Activated B cell treated with CpG ODN at 0.5 μM for 24 hours (primary cell): Measurements from ENCODE around the gene COX6B2. TPM values are rescaled to one million over a fixed set of nuclear protein-coding genes. Genes with fewer than 3 reads are reported as not detected.

Experiments used
- ATAC-seq: fragments of 200-7000 bp; cut with Tn5 transposase; one replicate; pipeline ENCODE4 v1.10.0; 2021; ENCODE audit warnings: low read depth, mild to moderate bottlenecking, moderate library complexity
- CTCF ChIA-PET: fragments of 350-600 bp; sonication (Branson Sonifier 250); formaldehyde crosslinking; loops from one replicate; lab custom pipeline; 2021; ENCODE audit warnings: antibody characterized with exemption; lab: Charles Lee
- POLR2A ChIA-PET: fragments of 350-600 bp; sonication (Branson Sonifier 250); formaldehyde crosslinking; loops from one replicate; lab custom pipeline; 2021; ENCODE audit warnings: antibody characterized with exemption; lab: Charles Lee
- DNase-seq: peaks from one replicate; pipeline ENCODE4 v3.0.0; 2022
- H3K27ac Mint-ChIP-seq: one replicate; pipeline ENCODE4 v1.8.0; 2020; ENCODE audit warnings: mixed read lengths
- H3K27me3 Mint-ChIP-seq: one replicate; pipeline ENCODE4 v1.8.0; 2021; ENCODE audit warnings: mixed read lengths
- H3K36me3 Mint-ChIP-seq: one replicate; pipeline ENCODE4 v1.8.0; 2021; ENCODE audit warnings: low read depth, mixed read lengths
- H3K4me1 Mint-ChIP-seq: one replicate; pipeline ENCODE4 v1.8.0; 2021; ENCODE audit warnings: mixed read lengths
- H3K4me3 Mint-ChIP-seq: one replicate; pipeline ENCODE4 v1.8.0; 2020; ENCODE audit warnings: mild to moderate bottlenecking, mixed read lengths
- H3K9me3 Mint-ChIP-seq: one replicate; pipeline ENCODE4 v1.8.0; 2020; ENCODE audit warnings: mixed read lengths
- intact Hi-C: fragments of 100-400 bp; cut with micrococcal nuclease; formaldehyde crosslinking; loops from one replicate; pipeline ENCODE4 v1.15.1; 2024
- total RNA-seq: library from RNA; stranded (reverse); gene quantifications from 2 replicates; pipeline ENCODE4 v1.2.3, GENCODE V29; 2022
- TF ChIP-seq, protein P1 (sequence below): fragments of 200-600 bp; IDR thresholded peaks from one replicate; pipeline ENCODE4 v1.8.0; 2022; ENCODE audit warnings: antibody characterized with exemption, mild to moderate bottlenecking

The COX6B2 gene
- total RNA-seq, 1 donor from 2014 or later = not detected

- peaks cover 24% of the 10 kb centered on the region for H3K27me3 Mint-ChIP-seq
- H3K4me1 Mint-ChIP-seq = no peaks in the 10 kb centered on the region
- intact Hi-C loops = no loop called here
- TF ChIP-seq, protein P1, sequence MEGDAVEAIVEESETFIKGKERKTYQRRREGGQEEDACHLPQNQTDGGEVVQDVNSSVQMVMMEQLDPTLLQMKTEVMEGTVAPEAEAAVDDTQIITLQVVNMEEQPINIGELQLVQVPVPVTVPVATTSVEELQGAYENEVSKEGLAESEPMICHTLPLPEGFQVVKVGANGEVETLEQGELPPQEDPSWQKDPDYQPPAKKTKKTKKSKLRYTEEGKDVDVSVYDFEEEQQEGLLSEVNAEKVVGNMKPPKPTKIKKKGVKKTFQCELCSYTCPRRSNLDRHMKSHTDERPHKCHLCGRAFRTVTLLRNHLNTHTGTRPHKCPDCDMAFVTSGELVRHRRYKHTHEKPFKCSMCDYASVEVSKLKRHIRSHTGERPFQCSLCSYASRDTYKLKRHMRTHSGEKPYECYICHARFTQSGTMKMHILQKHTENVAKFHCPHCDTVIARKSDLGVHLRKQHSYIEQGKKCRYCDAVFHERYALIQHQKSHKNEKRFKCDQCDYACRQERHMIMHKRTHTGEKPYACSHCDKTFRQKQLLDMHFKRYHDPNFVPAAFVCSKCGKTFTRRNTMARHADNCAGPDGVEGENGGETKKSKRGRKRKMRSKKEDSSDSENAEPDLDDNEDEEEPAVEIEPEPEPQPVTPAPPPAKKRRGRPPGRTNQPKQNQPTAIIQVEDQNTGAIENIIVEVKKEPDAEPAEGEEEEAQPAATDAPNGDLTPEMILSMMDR = no peak
- H3K36me3 Mint-ChIP-seq = no peaks in the 10 kb centered on the region
- ChIA-PET CTCF (no interaction called here), POLR2A (no interaction called here)
- H3K9me3 Mint-ChIP-seq = no peaks in the 10 kb centered on the region
- no peak for DNase-seq
- H3K4me3 Mint-ChIP-seq = no peak overlapping the region
- H3K27ac Mint-ChIP-seq = no peak overlapping the region
- no peak for ATAC-seq
Measured at GRCh38 chr19:55319785-55320184, 34.7 kb downstream of the COX6B2 start.

GRCh38 chr19:55316646-55317045 is 37.9 kb downstream of the COX6B2 start:
- ChIA-PET CTCF (no interaction called here), POLR2A (no interaction called here)
- no peak overlapping the region for H3K27ac Mint-ChIP-seq

GRCh38 chr19:55315956-55316525 is 38.5 kb downstream of the COX6B2 start:
- intact Hi-C loops = no loop called here
- TF ChIP-seq, protein P1 = no peak
- ChIA-PET POLR2A (interaction anchor here (0.7 kb wide), 1 partner anchor 37 kb away, joined by 3 read pairs; no protein-coding TSS in a partner anchor), CTCF (no interaction called here)
- Mint-ChIP-seq H3K9me3 (no peaks in the 10 kb centered on the region), H3K27me3 (peaks cover 6% of the 10 kb centered on the region), H3K4me3 (no peak overlapping the region), H3K36me3 (no peaks in the 10 kb centered on the region), H3K27ac (no peak overlapping the region), H3K4me1 (no peaks in the 10 kb centered on the region)
- ATAC-seq (no peak), DNase-seq (no peak)

More at GRCh38 chr19:55316646-55317045, 37.9 kb downstream of the COX6B2 start:
- intact Hi-C loops = no loop called here
- H3K36me3 Mint-ChIP-seq = no peaks in the 10 kb centered on the region
- DNase-seq (no peak), ATAC-seq (no peak)
- H3K27me3 Mint-ChIP-seq = peaks cover 12% of the 10 kb centered on the region
- TF ChIP-seq, protein P1 = no peak
- H3K9me3 Mint-ChIP-seq = no peaks in the 10 kb centered on the region
- no peak overlapping the region for H3K4me3 Mint-ChIP-seq
- no peaks in the 10 kb centered on the region for H3K4me1 Mint-ChIP-seq

GRCh38 chr19:55314396-55314795 is 40.1 kb downstream of the COX6B2 start:
- H3K4me3 Mint-ChIP-seq = no peak overlapping the region
- no peaks in the 10 kb centered on the region for H3K36me3 Mint-ChIP-seq
- ChIA-PET CTCF (no interaction called here), POLR2A (no interaction called here)
- intact Hi-C loops = no loop called here
- TF ChIP-seq, protein P1 = no peak
- H3K4me1 Mint-ChIP-seq = no peaks in the 10 kb centered on the region
- H3K9me3 Mint-ChIP-seq = no peaks in the 10 kb centered on the region
- ATAC-seq (no peak), DNase-seq (no peak)
- no peaks in the 10 kb centered on the region for H3K27me3 Mint-ChIP-seq
- H3K27ac Mint-ChIP-seq = no peak overlapping the region

DNA sequence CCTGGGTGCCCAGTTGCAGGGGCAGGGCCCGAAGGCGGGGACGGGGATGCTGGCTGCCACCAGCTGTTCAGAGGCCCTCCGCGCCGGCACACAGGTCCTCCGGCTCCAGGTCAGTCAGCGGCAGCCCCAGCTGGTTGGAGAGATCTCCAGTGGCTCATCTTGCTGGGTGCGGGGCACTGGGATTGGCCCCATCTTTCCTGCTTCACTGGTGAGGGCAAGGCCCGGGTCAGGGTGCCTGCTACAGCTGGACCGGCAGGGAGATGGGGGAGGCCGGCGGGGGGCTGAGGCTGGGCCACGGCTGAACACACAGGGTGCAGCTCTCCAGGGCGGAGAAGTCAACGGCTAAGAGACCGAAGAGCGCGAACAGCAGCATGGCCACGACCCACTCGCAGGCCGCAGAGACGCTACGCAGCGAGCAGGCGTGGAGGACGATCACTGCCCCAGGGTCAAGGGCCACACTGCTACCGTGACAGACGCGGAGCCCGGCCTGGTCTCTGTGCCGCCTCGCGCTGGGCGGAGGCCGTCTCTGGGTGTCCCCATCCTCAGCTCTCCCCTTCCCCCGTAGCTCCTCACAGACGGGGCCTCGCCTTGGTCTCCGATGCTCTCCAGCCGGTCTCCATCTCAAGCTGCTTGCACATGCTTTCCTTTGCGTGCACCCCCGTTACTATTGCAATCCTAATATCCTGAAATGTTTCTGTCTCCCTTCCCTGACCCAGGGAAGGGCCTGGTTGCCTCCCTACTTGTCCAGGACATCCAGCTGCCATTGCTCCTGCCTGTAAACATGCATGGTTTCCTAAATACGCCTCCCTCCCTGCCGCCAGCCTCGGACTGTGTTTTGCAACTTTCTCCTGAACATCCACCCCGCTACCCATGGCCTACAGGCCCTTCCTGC is 41.7 kb downstream of the COX6B2 start:
- H3K36me3 Mint-ChIP-seq = no peaks in the 10 kb centered on the region
- H3K9me3 Mint-ChIP-seq = no peaks in the 10 kb centered on the region
- ATAC-seq = no peak
- intact Hi-C loops = no loop called here
- no peaks in the 10 kb centered on the region for H3K4me1 Mint-ChIP-seq
- POLR2A ChIA-PET = interaction anchor here (0.6 kb wide), 1 partner anchor 95 kb away, joined by 4 read pairs; the partner anchor contains the start of gene UBE2S
- H3K4me3 Mint-ChIP-seq = no peak overlapping the region
- DNase-seq = no peak
- CTCF ChIA-PET = no interaction called here
- no peak overlapping the region for H3K27ac Mint-ChIP-seq
- no peaks in the 10 kb centered on the region for H3K27me3 Mint-ChIP-seq
- TF ChIP-seq, protein P1 = no peak
